Stomach (tissue), 4 donors: ENCODE data around the gene RNF215.

Experiments
- EP300 ChIP-seq: sonication (generic); formaldehyde crosslinking; IDR thresholded peaks from one replicate; pipeline ENCODE4 v1.6.1; 2017; ENCODE audit warnings: antibody characterized with exemption
- POLR2AphosphoS5 ChIP-seq, 3 donors: sonication (generic); formaldehyde crosslinking; IDR thresholded peaks; one replicate each; pipeline ENCODE4 v1.6.1; 2016; ENCODE audit warnings: antibody characterized with exemption in 3 of 3
- TF ChIP-seq, protein P1 (sequence below), 7 experiments: fragments of 450-650 bp in 4 of 7; fragments of 200-600 bp in 3 of 7; sonication (generic) in 3 of 7; IDR thresholded peaks; one replicate each; pipeline ENCODE4 v1.5.1; 2016 to 2019; ENCODE audit warnings: antibody characterized with exemption in 7 of 7, control low read depth in 2 of 7, mild to moderate bottlenecking in 1 of 7

GRCh38 chr22:30426388-30427353, 39.5 kb upstream of the RNF215 start:
- TF ChIP-seq, protein P1, sequence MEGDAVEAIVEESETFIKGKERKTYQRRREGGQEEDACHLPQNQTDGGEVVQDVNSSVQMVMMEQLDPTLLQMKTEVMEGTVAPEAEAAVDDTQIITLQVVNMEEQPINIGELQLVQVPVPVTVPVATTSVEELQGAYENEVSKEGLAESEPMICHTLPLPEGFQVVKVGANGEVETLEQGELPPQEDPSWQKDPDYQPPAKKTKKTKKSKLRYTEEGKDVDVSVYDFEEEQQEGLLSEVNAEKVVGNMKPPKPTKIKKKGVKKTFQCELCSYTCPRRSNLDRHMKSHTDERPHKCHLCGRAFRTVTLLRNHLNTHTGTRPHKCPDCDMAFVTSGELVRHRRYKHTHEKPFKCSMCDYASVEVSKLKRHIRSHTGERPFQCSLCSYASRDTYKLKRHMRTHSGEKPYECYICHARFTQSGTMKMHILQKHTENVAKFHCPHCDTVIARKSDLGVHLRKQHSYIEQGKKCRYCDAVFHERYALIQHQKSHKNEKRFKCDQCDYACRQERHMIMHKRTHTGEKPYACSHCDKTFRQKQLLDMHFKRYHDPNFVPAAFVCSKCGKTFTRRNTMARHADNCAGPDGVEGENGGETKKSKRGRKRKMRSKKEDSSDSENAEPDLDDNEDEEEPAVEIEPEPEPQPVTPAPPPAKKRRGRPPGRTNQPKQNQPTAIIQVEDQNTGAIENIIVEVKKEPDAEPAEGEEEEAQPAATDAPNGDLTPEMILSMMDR (IDR thresholded peaks at IDR 0.05), result peak in 5 of 7 experiments; percentile 49 to 84 (median 74)
- TF ChIP-seq EP300 (no peak), POLR2AphosphoS5 (IDR thresholded peaks at IDR 0.05) (peak in 2 of 3 donors; percentile 14 to 83)
